ENCODE results near the gene B4GAT1.
"Not testable (repeated sequence)": the region's sequence is repeated elsewhere in the genome, so short reads cannot be mapped to it uniquely, and the experiment has no call there.

The B4GAT1 gene

DNA sequence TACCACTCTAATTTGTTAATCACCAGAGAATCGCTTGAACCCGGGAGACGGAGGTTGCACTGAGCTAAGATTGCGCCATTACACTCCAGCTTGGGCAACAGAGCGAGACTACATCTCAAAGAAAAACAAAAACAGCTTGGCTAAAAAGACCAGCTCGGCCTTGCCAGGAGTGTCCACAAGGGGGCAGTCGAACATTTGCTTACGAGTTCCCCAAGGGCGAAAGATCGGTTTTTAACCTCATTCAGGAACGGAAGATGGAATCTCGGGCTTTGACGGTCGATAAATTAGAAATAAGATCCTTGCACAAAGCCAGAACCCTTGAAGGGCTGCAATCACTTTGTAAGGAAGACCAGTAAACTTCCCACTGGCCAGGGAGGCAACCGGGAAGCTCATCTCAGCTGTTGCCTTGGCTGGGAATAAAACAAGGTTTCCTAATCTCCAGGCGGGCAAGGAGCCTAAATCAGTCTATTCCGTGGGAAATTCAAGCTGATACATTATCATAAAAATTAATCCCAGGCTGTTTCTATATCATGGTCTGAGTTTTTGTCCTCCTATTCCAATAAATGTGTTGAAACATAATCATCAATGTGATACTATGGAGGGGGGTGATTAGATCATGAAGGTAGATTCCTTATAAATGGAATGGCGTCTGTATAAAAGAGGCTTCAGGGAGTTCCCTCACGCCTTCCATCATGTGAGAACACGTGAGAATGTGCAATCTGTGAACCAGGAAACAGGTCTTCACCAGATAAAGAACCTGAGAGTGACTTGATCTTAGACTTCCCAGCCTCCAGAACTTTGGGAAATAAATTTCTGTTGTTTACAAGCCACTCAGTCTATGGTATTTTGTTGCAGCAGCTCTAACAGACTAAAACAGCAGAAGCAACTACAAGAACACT, 39.0 kb upstream of the B4GAT1 start:
- no peaks in the 10 kb centered on the region; the same call in none of the 2 replicates for H3K27me3 ChIP-seq (replicated peaks; ENCODE audit: control insufficient read depth, insufficient read depth, low read length)
- H3K36me3 ChIP-seq (ENCODE audit: control insufficient read depth, insufficient read depth, low read length), result no peaks in the 10 kb centered on the region
- DNase-seq (ENCODE audit: extremely low read depth, insufficient read length), result no peak
- no peak overlapping the region for H3K4me3 ChIP-seq (replicated peaks; ENCODE audit: low read depth, low read length)
- TF ChIP-seq, protein P1, sequence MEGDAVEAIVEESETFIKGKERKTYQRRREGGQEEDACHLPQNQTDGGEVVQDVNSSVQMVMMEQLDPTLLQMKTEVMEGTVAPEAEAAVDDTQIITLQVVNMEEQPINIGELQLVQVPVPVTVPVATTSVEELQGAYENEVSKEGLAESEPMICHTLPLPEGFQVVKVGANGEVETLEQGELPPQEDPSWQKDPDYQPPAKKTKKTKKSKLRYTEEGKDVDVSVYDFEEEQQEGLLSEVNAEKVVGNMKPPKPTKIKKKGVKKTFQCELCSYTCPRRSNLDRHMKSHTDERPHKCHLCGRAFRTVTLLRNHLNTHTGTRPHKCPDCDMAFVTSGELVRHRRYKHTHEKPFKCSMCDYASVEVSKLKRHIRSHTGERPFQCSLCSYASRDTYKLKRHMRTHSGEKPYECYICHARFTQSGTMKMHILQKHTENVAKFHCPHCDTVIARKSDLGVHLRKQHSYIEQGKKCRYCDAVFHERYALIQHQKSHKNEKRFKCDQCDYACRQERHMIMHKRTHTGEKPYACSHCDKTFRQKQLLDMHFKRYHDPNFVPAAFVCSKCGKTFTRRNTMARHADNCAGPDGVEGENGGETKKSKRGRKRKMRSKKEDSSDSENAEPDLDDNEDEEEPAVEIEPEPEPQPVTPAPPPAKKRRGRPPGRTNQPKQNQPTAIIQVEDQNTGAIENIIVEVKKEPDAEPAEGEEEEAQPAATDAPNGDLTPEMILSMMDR (IDR thresholded peaks at IDR 0.05; ENCODE audit: insufficient read depth, low read length, poor library complexity, severe bottlenecking), result peak; percentile 95

DNA sequence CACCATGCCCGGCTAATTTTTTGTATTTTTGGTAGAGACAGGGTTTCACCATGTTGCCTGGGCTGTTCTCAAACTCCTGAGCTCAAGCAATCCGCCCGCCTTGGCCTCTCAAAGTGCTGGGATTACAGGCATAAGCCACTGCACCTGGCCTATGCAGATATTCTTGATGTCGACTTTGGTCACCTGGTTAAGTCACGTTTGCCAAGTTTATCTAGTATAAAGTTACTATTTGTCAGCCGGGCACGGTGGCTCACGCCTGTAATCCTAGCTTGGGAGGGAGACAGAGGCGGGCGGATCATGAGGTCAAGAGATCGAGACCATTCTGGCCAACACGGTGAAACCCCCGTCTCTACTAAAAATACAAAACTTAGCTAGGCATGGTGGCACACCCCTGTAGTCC, 36.9 kb upstream of the B4GAT1 start:
- H3K4me3 ChIP-seq (replicated peaks; ENCODE audit: low read depth, low read length); H3K36me3 ChIP-seq (ENCODE audit: control insufficient read depth, insufficient read depth, low read length); H3K27me3 ChIP-seq (replicated peaks; ENCODE audit: control insufficient read depth, insufficient read depth, low read length); DNase-seq (ENCODE audit: extremely low read depth, insufficient read length): not testable (repeated sequence)

DNA sequence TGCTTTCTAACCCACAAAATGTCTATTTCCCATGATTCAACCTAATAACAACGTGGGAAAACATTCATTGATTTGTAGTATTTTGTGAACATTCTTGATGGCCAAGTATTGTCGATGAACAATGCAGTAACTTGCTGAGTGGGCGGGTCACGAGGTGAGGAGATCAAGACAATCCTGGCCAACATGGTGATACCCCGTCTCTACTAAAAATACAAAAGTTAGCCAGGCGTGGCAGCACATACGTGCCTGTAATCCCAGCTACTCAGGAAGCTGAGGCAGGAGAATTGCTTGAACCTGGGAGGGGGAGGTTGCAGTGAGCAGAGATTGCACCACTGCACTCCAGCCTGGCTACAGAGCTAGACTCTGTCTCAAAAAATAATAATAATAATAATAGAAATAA, 32.8 kb upstream of the B4GAT1 start:
- H3K4me3 ChIP-seq (replicated peaks; ENCODE audit: low read depth, low read length); DNase-seq (ENCODE audit: extremely low read depth, insufficient read length); H3K27me3 ChIP-seq (replicated peaks; ENCODE audit: control insufficient read depth, insufficient read depth, low read length); H3K36me3 ChIP-seq (ENCODE audit: control insufficient read depth, insufficient read depth, low read length): not testable (repeated sequence)

DNA sequence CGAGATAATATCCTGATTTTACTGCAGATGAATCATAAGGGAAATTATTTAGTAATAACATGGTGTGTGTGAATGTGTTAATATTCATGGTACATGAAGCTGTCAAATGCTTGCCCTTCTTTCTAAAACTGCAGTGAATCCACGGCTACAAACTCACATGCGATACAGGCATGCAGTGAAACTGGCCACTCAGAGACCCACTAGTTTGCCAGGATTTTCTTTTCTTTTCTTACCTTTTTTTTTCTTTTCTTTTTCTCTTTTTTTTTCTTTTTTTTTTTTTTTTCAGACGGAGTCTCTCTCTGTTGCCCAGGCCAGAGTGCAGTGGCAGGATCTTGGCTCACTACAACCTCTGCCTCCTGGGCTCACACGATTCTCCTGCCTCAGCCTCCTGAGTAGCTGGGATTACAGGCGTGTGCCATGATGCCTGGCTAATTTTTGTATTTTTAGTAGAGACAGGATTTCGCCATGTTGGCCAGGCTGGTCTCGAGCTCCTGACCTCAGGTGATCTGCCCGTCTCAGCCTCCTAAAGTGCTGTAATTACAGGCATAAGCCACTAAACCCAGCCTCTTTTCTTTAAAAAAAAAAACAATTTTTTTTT, 26.4 kb upstream of the B4GAT1 start:
- not testable (repeated sequence) for DNase-seq (ENCODE audit: extremely low read depth, insufficient read length); H3K27me3 ChIP-seq (replicated peaks; ENCODE audit: control insufficient read depth, insufficient read depth, low read length); H3K36me3 ChIP-seq (ENCODE audit: control insufficient read depth, insufficient read depth, low read length); H3K4me3 ChIP-seq (replicated peaks; ENCODE audit: low read depth, low read length)

DNA sequence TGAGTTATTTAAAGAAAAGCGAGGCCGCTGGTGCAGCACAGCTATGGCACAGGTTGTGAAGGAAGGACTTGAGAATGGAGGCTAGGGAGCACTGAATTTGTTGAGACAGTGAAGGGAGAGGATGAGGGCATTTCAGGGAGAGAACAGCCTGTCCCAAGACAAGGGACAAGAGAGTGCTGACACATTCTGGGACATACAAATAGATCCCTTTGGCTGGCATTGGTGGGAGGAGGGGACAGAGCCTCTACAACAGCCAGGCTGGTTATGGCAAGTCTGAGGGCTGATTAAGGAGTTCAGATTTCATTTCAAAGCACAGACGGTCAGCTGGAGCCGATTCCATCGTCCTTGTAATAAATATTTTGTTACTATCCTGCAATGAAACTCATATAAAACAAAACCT, 25.8 kb upstream of the B4GAT1 start:
- TF ChIP-seq, protein P1 (IDR thresholded peaks at IDR 0.05; ENCODE audit: insufficient read depth, low read length, poor library complexity, severe bottlenecking), result no peak
- H3K36me3 ChIP-seq (ENCODE audit: control insufficient read depth, insufficient read depth, low read length), result peaks cover 6% of the 10 kb centered on the region
- H3K27me3 ChIP-seq (replicated peaks; ENCODE audit: control insufficient read depth, insufficient read depth, low read length), result no peaks in the 10 kb centered on the region
- DNase-seq (ENCODE audit: extremely low read depth, insufficient read length), result no peak
- H3K4me3 ChIP-seq (replicated peaks; ENCODE audit: low read depth, low read length), result no peak overlapping the region

DNA sequence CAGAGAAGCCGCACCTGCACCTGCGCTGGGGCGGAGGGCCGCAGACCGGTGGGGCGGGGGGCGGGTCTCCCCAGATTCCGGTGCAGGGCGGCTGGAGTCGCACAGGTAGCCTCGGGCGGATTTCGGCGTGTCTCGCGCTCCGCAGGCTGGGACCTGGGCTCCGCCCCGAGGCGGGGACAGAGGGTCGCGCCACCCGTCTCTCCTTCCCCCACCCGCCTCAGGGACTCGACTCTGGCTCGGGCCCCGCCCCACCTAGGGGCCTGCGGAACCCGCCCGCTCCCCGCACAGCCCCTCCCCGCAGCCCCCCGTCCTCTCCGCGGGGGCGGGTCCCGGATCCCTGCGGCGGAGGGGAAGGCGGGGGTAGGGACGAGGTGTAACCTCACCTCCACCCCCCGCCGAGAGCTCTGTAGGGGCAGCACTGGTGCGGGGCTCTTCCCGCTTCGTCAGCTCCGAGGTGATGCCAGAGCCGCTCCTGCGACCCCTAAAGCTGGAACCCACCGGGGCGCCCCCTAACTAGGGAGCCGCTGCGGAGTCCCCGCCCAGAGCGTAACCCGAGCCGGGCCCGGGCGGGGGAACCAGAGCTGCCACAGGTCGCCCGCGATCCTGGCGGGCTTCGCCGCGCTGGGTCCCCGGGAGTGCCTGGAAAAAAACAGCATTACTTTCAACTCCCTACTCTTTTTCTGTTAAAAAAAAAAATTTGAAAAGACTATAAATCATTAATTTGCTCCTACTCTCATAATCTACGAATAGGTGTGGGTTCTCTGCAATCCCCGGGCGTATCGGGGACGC, 24.4 kb upstream of the B4GAT1 start, which contains the start of gene SLC29A2:
Gene SLC29A2 (minus strand): TSS at position 134 of the 789 bp plus-strand sequence. CDS start 169 bp downstream, outside the sequence.
- no peaks in the 10 kb centered on the region for H3K27me3 ChIP-seq (replicated peaks; ENCODE audit: control insufficient read depth, insufficient read depth, low read length)

More for the DNA sequence above, 24.4 kb upstream of the B4GAT1 start, which contains the start of gene SLC29A2:
- Histone ChIP-seq H3K4me3 (replicated peaks; ENCODE audit: low read depth, low read length) (peak within 1 kb of the TSS; percentile 89), H3K36me3 (ENCODE audit: control insufficient read depth, insufficient read depth, low read length) (peaks cover 8% of the 10 kb centered on the region)
- DNase-seq (ENCODE audit: extremely low read depth, insufficient read length), result peak; percentile 90
- TF ChIP-seq, protein P1 (IDR thresholded peaks at IDR 0.05; ENCODE audit: insufficient read depth, low read length, poor library complexity, severe bottlenecking), result no peak

All from GM06990 (cell line).